ENCODE measurements around the gene NOP16.

GRCh38 chr5:176373100-176373818, 15.1 kb downstream of the NOP16 start:
- TF ChIP-seq EZH2 (IDR thresholded peaks at IDR 0.05; ENCODE audit: low read length, missing control alignments) (no peak), CTCF (conservative IDR thresholded peaks at IDR 0.05 in 1 of 2, IDR thresholded peaks at IDR 0.05 in 1 of 2; ENCODE audit: low read depth in 1 of 2, low read length in 2 of 2) (no peak)

All from fibroblast of lung (primary cell).